GM21825 (cell line): ENCODE measurements around the gene BMPR2.

Experiments
- ATAC-seq: cut with Tn5 transposase; IDR thresholded peaks from one replicate; pipeline ENCODE4 v1.9.1; 2021; ENCODE audit warnings: mild to moderate bottlenecking, moderate library complexity; ENCODE audit not compliant: unreplicated experiment

The BMPR2 gene

DNA sequence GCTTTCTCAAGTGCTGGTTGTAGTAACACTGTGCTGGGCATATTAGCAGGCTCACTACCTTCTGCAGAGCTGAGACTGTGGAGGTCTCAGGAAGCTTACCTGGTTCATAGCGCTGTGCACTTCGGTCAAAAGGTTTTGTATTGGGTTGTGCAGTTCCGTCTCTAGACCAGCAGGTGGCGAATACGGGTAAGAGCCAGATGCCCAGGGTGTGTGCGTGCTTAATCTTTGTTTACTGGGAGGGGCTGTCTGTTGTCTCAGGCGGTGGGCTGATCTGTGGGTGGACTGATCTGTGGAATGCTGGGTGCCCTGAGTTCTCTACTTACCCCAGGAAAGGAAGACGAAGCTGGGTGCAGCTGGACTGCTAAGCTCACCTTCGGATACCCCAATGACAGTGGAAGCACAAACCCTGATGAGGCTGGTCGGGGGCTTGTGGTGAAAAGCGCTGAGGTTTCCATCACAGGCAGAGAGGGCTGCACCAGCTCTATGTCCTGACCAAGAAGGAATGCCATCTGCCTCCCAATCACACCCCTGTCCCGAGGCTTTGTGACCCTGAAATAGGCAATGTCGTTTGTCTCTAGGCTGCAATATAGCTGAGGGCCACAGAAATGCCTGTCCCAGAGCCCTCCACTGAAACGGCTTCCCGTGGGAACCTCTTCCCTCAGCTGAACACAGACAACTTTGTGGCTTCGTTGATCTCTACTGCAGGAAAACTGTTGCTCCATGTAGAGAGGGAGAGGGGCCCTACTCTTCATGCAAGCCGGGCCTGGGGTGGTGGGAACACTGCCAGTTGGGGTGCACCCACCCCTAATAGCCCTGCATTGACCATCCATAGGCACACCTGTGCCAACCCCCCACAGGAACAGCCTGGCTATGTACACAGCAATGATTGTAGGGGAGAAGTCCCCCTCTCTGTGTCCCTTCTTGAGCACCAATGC lies 212.8 kb downstream of the BMPR2 start:
- peak; percentile 71 for ATAC-seq

DNA sequence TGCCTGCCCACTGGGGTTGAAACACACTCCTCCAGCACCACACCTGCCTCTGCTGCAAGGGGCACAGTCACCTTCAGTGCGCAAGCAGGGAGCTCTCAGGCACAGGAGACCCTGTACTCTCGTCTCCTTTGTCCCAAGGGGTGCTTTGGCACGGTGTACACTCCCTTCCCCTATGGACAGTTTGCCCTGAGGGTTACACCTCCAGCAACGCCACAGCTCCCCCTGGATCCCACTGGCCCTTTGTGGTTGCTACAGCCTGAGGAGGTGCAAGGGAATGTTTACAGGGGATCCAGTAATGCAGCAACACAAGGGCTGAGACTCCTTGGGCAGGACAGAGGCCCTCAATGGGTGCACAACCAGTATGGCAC lies 213.4 kb downstream of the BMPR2 start:
- ATAC-seq, result no peak

DNA sequence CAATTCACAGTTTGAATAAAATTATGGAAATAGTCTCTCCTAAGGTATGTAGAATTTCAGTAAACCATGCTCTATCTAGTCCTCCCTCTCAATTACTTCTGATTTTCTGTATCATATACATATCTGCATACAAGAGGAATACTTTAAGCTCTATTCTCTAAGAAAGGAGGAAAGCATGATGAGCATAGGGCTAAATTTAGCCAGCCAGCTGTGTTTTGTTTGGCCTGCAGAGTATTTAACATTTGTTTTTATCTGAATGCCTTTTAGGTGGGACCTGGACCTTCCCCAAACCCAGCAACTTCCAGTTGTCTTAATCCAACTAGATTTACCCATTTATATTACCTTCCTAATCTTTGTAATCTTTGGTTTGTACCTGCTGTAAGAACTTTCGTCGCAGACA lies 216.4 kb downstream of the BMPR2 start:
- ATAC-seq, result no peak

DNA sequence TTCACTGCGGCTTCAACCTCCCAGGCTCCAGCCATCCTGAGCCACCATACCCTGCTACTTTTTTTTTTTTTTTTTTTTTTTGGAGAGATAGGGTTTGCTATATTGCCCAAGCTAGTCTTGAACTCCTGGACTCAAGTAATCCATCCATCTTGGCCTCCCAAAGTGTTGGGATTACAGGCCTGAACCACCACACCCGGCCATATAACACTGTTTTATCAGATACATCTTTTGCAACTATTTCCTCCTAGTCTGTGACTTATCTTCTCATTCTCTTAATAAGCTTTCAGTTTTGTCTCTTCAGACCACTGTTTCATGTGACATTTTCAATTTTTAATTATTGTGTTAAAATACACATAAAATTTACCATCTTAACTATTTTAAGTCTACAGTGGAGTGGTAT lies 223.0 kb downstream of the BMPR2 start:
- ATAC-seq, result no peak

DNA sequence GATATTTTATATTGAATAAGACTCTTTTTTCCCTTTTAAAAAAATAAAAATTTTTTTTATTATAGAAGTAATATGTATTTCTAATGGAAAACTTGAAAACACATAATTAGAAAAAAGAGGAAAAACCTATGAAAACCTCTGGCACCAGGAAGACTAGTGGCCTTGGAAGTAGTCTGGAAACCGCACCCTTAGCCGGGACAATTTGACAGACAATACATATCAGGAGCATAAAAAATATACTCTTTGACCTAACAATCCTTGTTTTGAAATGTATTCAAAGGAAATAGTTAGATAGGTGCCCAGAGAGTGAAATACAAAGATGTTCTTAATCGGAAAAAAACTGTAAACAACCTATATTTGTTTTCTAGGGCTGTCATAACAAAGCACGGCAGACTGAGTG lies 223.8 kb downstream of the BMPR2 start:
- ATAC-seq, result no peak

DNA sequence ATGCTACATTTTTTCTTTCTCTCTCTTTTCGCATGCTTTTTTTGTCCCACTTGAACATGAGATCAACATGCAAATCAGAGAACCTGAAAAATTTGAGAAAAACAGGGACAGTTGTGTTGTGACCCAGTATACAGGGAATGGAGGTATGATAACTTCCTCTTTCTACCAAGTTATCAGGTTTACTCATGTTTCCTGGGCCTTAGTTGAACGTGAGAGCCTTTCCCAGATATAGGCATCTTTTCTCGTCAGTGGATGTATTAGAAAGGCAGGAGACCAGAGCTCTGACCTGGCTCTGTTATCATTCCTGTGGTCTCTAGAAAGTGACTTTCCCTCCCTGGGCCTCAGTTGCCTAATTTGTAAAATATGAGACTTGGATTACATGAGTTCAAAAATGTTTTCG lies 228.6 kb downstream of the BMPR2 start:
- ATAC-seq, result no peak

DNA sequence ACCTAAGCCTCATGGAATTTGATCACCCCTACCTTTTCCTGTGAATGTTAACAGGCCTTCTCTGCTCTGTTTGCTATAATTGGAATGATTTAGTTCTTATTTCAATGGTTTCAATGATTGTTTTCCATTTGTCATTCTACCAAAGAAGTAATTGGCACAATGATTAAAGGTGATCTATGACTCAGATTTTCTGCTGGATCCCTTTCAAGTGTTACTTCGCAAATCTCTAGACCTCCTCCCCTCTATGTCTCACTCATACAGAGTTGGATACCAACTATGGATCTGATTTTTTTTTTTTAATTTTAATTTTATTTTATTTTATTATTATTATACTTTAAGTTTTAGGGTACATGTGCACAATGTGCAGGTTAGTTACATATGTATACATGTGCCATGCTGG lies 229.0 kb downstream of the BMPR2 start:
- no peak for ATAC-seq

DNA sequence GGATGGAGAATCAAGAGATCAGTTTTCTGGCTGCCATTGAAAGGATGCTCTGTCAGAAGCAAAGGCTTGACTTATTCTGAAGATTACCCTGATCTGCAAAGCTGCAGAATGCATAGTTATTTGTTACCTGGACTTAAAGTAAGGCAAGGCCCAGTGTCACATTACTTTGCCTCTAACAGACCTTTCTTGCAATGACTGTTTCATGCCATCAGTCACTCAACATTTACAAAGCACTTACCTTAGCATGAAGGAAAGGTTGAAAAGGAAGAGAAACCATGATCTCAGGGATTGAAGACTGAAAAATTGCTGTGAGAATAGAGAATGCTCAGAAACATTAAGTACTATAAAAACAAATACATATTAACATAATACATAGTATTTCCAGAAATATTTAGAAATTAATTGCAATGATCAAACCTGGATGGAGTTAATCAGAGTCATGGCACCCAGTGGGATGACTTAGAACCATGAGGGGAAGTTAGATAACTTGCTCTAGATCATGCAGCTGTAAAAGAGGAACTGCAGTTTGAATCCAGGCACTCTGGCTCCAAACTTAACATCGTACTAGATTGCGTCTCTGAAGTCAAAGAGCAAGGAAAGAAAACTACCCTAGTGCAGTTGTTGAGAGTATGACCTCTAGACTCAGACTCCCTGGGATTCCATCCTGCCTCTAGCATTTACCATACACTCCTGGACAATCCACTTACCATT lies 232.2 kb downstream of the BMPR2 start:
- ATAC-seq, result peak; percentile 31

DNA sequence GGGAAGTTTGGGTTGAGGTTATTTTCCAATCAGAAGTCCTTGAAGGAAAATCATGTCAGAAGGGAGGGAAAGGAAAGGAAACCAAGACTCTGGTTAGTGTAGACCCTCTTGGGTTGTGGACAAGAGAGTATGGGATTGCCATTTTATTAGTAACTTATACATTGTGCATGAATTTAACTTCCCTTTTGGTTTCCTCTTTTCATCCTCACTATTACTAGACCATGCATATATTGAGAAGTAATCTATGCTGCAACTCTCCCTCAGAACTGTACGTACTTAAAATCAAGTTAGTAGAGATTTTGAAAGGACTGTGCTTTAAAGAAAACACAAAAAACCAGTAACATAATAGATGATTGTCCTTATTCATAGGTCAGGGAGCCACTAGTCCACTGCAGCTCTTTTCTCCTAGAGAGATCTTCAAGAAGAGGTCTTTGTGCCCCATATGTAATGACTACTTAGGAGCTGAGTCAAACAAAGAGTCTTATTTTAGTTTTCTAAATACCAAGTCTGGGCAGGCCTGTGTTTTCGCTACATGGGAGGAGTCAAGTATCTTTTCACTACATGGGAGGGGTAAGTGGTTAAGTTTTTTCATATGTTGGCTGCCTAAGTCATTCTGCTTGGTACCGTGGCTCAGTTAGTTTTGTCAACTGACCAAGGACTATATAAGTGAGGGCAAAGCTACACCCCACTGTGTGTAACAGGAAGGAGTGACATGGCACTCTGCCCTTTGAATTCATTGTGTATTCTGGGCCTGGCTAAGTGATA lies 233.4 kb downstream of the BMPR2 start:
- ATAC-seq, result peak; percentile 87

DNA sequence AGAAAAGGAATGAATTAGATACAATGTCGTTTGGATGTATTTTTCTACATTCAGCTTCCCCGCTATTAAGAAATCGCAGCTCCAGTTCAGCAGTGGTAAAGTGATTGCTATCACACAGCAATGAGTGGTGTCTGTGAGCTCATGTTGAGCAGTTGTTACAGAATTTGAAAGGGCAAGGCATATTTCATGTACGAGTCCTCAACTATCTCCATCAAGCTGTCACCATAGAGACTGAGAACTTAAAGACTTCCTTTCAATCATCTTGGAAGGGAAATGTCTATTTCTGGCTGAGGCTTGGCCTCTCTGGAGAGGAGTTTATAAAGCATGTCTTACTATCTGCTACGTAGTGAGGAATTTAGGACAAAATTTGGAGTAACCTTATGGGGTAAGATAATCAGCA lies 234.3 kb downstream of the BMPR2 start:
- ATAC-seq, result no peak

DNA sequence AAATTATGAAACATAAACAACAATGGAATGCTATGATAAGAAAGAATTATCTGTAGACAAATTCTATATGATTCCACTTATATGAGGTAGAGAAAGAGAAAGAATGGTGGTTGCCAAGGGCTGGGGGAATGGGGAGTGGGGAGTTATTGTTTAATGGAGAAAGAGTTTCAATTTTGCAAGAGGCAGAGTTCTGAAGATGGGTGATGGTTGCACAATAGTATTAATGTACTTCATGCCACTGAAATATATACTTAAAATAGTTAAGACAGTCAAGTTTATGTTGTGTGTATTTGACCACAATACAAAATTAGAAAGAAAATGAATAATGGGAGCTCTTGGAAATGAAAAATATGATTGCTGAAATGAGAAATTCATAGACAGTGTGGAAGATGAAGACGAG lies 236.0 kb downstream of the BMPR2 start:
- ATAC-seq, result no peak

DNA sequence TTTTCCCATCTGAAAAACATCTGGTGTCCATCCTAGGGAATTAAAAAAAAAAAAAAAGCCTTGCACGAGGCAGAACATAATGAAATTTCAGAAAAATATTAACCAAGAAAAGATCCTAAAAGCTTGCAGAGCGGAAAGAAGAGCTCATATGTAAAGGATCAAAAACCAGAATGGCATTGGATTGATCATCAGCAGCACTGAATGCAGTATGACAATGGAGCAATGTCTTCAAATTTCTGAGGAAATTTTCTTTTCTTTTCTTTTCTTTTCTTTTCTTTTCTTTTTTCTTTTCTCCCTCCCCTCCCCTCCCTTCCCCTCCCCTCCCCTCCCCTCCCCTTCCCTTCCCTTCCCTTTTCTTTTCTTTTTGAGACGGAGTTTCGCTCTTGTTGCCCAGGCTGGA lies 237.4 kb downstream of the BMPR2 start:
- no peak for ATAC-seq
